H1 (cell line): Measurements from ENCODE around the gene BCAS4.

Experiments used
- CEBPB ChIP-seq: IDR thresholded peaks from 2 replicates; pipeline ENCODE4 v1.6.1; 2012; ENCODE audit warnings: low read depth, low read length
- CTCF ChIP-seq, 3 experiments: IDR thresholded peaks; 1 replicate in 2 of 3; 2 replicates in 1 of 3; pipeline versions ENCODE4 v1.5.1 to v1.6.1; 2011; ENCODE audit warnings: low read length in 3 of 3, mild to moderate bottlenecking in 3 of 3, inconsistent platforms in 2 of 3, low read depth in 1 of 3, moderate library complexity in 1 of 3; ENCODE audit not compliant: insufficient read depth in 1 of 3; ENCODE audit errors: control extremely low read depth in 1 of 3
- JUND ChIP-seq: IDR thresholded peaks from 2 replicates; pipeline ENCODE4 v1.6.1; 2011; ENCODE audit warnings: mild to moderate bottlenecking, improper control_type of control experiment, low read length
- RAD21 ChIP-seq, 2 experiments: IDR thresholded peaks in 1 of 2; conservative IDR thresholded peaks in 1 of 2; 2 replicates each; pipeline ENCODE4 v1.6.1; 2011; ENCODE audit warnings: low read depth in 2 of 2, low read length in 2 of 2, improper control_type of control experiment in 1 of 2, inconsistent platforms in 1 of 2, mild to moderate bottlenecking in 1 of 2, moderate library complexity in 1 of 2
- TEAD4 ChIP-seq: IDR thresholded peaks from 2 replicates; pipeline ENCODE4 v1.6.1; 2012; ENCODE audit warnings: low read depth, low read length, inconsistent platforms, mixed read lengths

GRCh38 chr20:50817776-50818172 lies 22.9 kb downstream of the BCAS4 start:
- TF ChIP-seq CEBPB (no peak), TEAD4 (no peak), JUND (no peak), RAD21 (IDR thresholded peaks at IDR 0.05 in 1 of 2, conservative IDR thresholded peaks at IDR 0.05 in 1 of 2; ENCODE audit: low read depth in 2 of 2, low read length in 2 of 2) (no peak), CTCF (IDR thresholded peaks at IDR 0.05; ENCODE audit: control extremely low read depth in 1 of 3, insufficient read depth in 1 of 3, low read depth in 1 of 3, low read length in 3 of 3) (no peak)
